Heart left ventricle (tissue), 13 donors: Measurements from ENCODE around the gene OR2T27.

Experiments
- CTCF ChIP-seq, 12 donors: fragments of 200-600 bp; sonication (generic) in 4 of 12; IDR thresholded peaks; one replicate each; pipeline versions ENCODE4 v1.5.0 to v1.8.0; 2018 to 2022; ENCODE audit warnings: antibody characterized with exemption in 12 of 12, mild to moderate bottlenecking in 5 of 12
- POLR2A ChIP-seq, 2 donors: fragments of 450-650 bp; IDR thresholded peaks; one replicate each; pipeline ENCODE4 v1.6.1; 2017; ENCODE audit warnings: antibody characterized with exemption in 2 of 2, mild to moderate bottlenecking in 2 of 2, moderate library complexity in 2 of 2
- donor health status: ischemic (EF 13 %, LVEDD 7.1; RV severe dilation, severe dysfunction).
- donor health status: DM: no; HTN: yes; CAD: no.
- donor health status: DM: no; HTN: no; CAD: no.
- donor health status: ischemic (EF 25% LVEDD 6.9; RV normal size, moderate dysfunction).
- donor health status: ischemic (EF 25% LVEDD 5.7; RV mildly dilated, moderate dysfunction).
- donor health status: ischemic (EF 35%, LVEDD 5.7; RV mildly dilated, moderate dysfunction).
- donor health status: nonischemic (EF 11% LVEDD 7.7; RV severe dilation, severe dysfunction).
- donor health status: DM: yes; HTN: yes; CAD: no.
- donor health status: PGD.
- donor health status: ischemic (EF 29% LVEDD 5.4; RV normal size, mild dysfunction).
- donor health status: nonischemic (EF 23%, LVEDD 6.1; RV moderate dilation, normal function).

GRCh38 chr1:248627971-248628844 lies 27.1 kb downstream of the OR2T27 start:
- no peak for TF ChIP-seq CTCF (IDR thresholded peaks at IDR 0.05)
- no peak for TF ChIP-seq POLR2A (IDR thresholded peaks at IDR 0.05)
